Heart left ventricle (tissue), 16 donors: ENCODE results near the gene IL1RAPL1. TPM values are rescaled to one million over a fixed set of nuclear protein-coding genes. Genes with fewer than 3 reads are reported as not detected.

Source experiments
- ATAC-seq, 4 donors: fragments of 200-7000 bp; cut with Tn5 transposase; one replicate each; pipeline ENCODE4 v1.9.1; 2020 to 2022; ENCODE audit warnings: moderate library complexity in 4 of 4, mild to moderate bottlenecking in 3 of 4, moderate number of reproducible peaks in 1 of 4
- DNase-seq, 5 donors: peaks; one replicate each; pipeline ENCODE4 v3.0.0-alpha.2; 2020
- H3K27ac ChIP-seq, 12 donors: fragments of 200-600 bp; sonication (generic) in 4 of 12; one replicate each; pipeline versions ENCODE4 v1.5.0 to v1.8.0; 2016 to 2022; ENCODE audit warnings: mild to moderate bottlenecking in 2 of 12
- H3K27me3 ChIP-seq, 9 donors: fragments of 200-600 bp; sonication (generic) in 2 of 9; one replicate each; pipeline versions ENCODE4 v1.5.1 to v1.8.0; 2016 to 2022; ENCODE audit warnings: mild to moderate bottlenecking in 3 of 9
- H3K36me3 ChIP-seq, 9 donors: fragments of 200-600 bp; sonication (generic) in 2 of 9; one replicate each; pipeline versions ENCODE4 v1.5.0 to v1.8.0; 2018 to 2022; ENCODE audit warnings: mild to moderate bottlenecking in 2 of 9
- H3K4me1 ChIP-seq, 12 donors: fragments of 200-600 bp; sonication (generic) in 4 of 12; one replicate each; pipeline versions ENCODE4 v1.5.0 to v1.8.0; 2016 to 2022; ENCODE audit warnings: mild to moderate bottlenecking in 3 of 12
- H3K4me3 ChIP-seq, 12 donors: fragments of 200-600 bp; sonication (generic) in 4 of 12; one replicate each; pipeline versions ENCODE4 v1.5.0 to v1.8.0; 2017 to 2022; ENCODE audit warnings: mild to moderate bottlenecking in 9 of 12, moderate library complexity in 4 of 12
- H3K9me3 ChIP-seq, 12 donors: fragments of 200-600 bp; sonication (generic) in 4 of 12; one replicate each; pipeline versions ENCODE4 v1.5.0 to v1.8.0; 2016 to 2022; ENCODE audit warnings: mild to moderate bottlenecking in 1 of 12
- CTCF ChIP-seq, 12 donors: fragments of 200-600 bp; sonication (generic) in 4 of 12; IDR thresholded peaks; one replicate each; pipeline versions ENCODE4 v1.5.0 to v1.8.0; 2018 to 2022; ENCODE audit warnings: antibody characterized with exemption in 12 of 12, mild to moderate bottlenecking in 5 of 12
- POLR2A ChIP-seq, 2 donors: fragments of 450-650 bp; IDR thresholded peaks; one replicate each; pipeline ENCODE4 v1.6.1; 2017; ENCODE audit warnings: antibody characterized with exemption in 2 of 2, mild to moderate bottlenecking in 2 of 2, moderate library complexity in 2 of 2
- WGBS, 4 donors: extraction: QIAGEN DNeasy Blood & Tissue Kit in 2 of 4; methylation state at CpG; one replicate each; pipeline versions ENCODE4 v1.1.5 to v1.1.7; 2013 to 2018; 5-methylcytosine and 5-hydroxymethylcytosine counted together
- intact Hi-C, 10 donors: fragments of 100-400 bp; cut with DNase I; formaldehyde crosslinking; loops; one replicate each; pipeline versions ENCODE4 v1.11.1 to v1.14.2; 2022
- microRNA-seq, 4 donors: library from miRNA; unstranded; fragments of <30 nt; microRNA quantifications; one replicate each; pipeline versions ENCODE4 to v1.2.0, GENCODE V29; 2017 to 2020
- polyA plus RNA-seq, 2 donors: library from polyadenylated mRNA; stranded (reverse); fragments of 200-250 nt; gene quantifications; one replicate each; pipeline ENCODE4 v1.2.3, GENCODE V29; 2013
- total RNA-seq, 9 donors: library from RNA; depleted of rRNA in 2 of 9; stranded (reverse); fragments of >200 nt in 2 of 9; fragmentation: NEBNext Ultra II Directional in 3 of 9; extraction: Animal tissue kit (Norgen Biotek cat#: 25700) in 3 of 9; gene quantifications; one replicate each; pipeline versions ENCODE4 v1.1.0 to v1.2.4, GENCODE V29; 2016 to 2023
- donor health status: ischemic (EF 13 %, LVEDD 7.1; RV severe dilation, severe dysfunction).
- donor health status: healthy with polysubstance abuse.
- donor health status: DM: no; HTN: yes; CAD: no.
- donor health status: DM: no; HTN: no; CAD: no.
- donor health status: ischemic (EF 25% LVEDD 6.9; RV normal size, moderate dysfunction).
- donor health status: ischemic (EF 25% LVEDD 5.7; RV mildly dilated, moderate dysfunction).
- donor health status: healthy.
- donor health status: DM: yes; HTN: yes; CAD: no.
- donor health status: ischemic (EF 35%, LVEDD 5.7; RV mildly dilated, moderate dysfunction).
- donor health status: nonischemic (EF 11% LVEDD 7.7; RV severe dilation, severe dysfunction).
- donor health status: DM: yes; HTN: yes; CAD: no.
- donor health status: PGD.
- donor health status: ischemic (EF 29% LVEDD 5.4; RV normal size, mild dysfunction).
- donor health status: nonischemic (EF 23%, LVEDD 6.1; RV moderate dilation, normal function).

IL1RAPL1 gene
- total and polyA plus RNA-seq, 11 donors, result 0.42 to 4.7 (median 2.3) TPM

- no peak overlapping the region for H3K27ac ChIP-seq
- intact Hi-C loops, result no loop called here
- DNase-seq, result no peak
- no peaks in the 10 kb centered on the region for H3K36me3 ChIP-seq
- H3K9me3 ChIP-seq, result no peaks in the 10 kb centered on the region
- TF ChIP-seq CTCF (IDR thresholded peaks at IDR 0.05) (no peak), POLR2A (IDR thresholded peaks at IDR 0.05) (no peak)
- H3K4me1 ChIP-seq, result no peaks in the 10 kb centered on the region
- no peak for ATAC-seq
- no peaks in the 10 kb centered on the region for H3K27me3 ChIP-seq
- no peak overlapping the region for H3K4me3 ChIP-seq
- 47 to 86% (median 64%) methylated on average over 1 of the region's 1 CpG for WGBS, 4 donors
Measured at GRCh38 chrX:29965634-29966033, 1378.4 kb downstream of the IL1RAPL1 start.

GRCh38 chrX:29992083-29992482 lies 1404.8 kb downstream of the IL1RAPL1 start:
- Histone ChIP-seq H3K9me3 (no peaks in the 10 kb centered on the region), H3K36me3 (no peaks in the 10 kb centered on the region), H3K27ac (no peak overlapping the region), H3K4me1 (no peaks in the 10 kb centered on the region), H3K4me3 (no peak overlapping the region), H3K27me3 (no peaks in the 10 kb centered on the region)
- DNase-seq (no peak), ATAC-seq (no peak)
- TF ChIP-seq CTCF (IDR thresholded peaks at IDR 0.05) (no peak), POLR2A (IDR thresholded peaks at IDR 0.05) (no peak)
- intact Hi-C loops, result no loop called here
- WGBS, 4 donors, result 67 to 87% (median 78%) methylated on average over 3 of the region's 3 CpGs

- Histone ChIP-seq H3K4me1 (no peaks in the 10 kb centered on the region), H3K9me3 (no peaks in the 10 kb centered on the region), H3K27ac (no peak overlapping the region), H3K27me3 (no peaks in the 10 kb centered on the region), H3K4me3 (no peak overlapping the region), H3K36me3 (no peaks in the 10 kb centered on the region)
- no peak for ATAC-seq
- WGBS, 4 donors, result 38 to 48% (median 44%) methylated on average over 1 of the region's 1 CpG
- TF ChIP-seq POLR2A (IDR thresholded peaks at IDR 0.05) (no peak), CTCF (IDR thresholded peaks at IDR 0.05) (no peak)
- intact Hi-C loops, result no loop called here
- no peak for DNase-seq
Measured at GRCh38 chrX:30005813-30006212, 1418.6 kb downstream of the IL1RAPL1 start.

Small RNA genes within 50 kb of the gene (microRNA-seq; reads per million reads assigned to microRNA genes)
- gene MIR4666B, result 0 reads per million in 4 donors
